Glomerular visceral epithelial cell (primary cell): ENCODE data around the gene LDB2.

Source experiments
- DNase-seq: peaks from one replicate; pipeline ENCODE4 v3.0.0-alpha.2; 2016; ENCODE audit errors: extremely low spot score

The LDB2 gene

DNA sequence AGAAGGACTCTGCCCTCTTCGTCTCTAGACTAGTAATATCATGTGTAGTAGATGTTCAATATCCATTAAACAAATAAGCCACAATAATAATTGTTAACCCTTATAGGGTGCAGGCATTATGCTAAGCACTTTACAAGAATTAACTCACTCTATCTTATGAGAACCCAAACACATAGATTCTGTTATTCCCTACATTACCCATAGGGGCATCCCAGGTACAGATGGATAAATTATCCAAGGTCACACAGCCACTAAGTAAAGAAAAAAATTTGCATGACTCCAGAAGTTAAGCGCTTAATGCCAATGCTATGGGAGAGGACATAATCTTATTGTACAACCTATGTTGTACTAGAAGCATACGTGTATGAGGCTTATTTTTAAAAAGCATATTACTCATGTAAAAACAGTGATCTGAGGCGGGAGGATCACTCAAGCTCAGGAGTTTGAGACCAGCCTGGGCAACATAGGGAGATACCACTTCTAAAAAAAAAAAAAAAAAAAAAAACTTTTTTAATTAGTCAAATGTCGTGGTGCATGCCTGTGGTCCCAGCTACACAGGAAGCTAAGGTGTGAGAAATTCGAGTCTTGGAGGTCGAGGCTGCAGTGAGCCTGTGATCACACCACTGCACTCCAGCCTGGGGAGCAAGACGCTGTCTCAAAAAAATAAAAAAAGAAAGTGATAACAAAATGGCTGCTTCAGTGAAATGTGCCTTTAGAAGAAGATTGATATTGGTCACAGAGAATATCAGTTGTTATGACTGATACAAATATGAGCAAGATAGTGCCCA lies 13.6 kb downstream of the LDB2 start:
- no peak for DNase-seq

DNA sequence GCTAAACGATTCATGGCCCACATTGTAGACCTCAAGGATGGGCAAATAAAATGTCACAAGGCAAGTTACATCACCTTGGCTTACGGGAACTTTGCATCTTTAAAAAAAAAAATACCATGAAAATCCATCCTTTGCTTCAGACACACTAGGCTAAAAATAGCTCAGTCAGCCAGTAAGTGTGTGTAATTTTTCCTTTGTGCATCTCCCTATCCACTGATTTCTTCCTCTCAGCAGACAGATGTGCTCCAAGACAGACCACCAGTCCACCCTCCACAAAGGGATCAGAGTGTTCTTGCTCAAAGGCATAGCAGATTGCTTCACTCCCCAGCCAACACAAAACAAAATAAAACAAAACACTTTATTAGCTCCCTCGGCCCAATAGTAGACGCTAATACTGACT lies 14.6 kb downstream of the LDB2 start:
- no peak for DNase-seq

DNA sequence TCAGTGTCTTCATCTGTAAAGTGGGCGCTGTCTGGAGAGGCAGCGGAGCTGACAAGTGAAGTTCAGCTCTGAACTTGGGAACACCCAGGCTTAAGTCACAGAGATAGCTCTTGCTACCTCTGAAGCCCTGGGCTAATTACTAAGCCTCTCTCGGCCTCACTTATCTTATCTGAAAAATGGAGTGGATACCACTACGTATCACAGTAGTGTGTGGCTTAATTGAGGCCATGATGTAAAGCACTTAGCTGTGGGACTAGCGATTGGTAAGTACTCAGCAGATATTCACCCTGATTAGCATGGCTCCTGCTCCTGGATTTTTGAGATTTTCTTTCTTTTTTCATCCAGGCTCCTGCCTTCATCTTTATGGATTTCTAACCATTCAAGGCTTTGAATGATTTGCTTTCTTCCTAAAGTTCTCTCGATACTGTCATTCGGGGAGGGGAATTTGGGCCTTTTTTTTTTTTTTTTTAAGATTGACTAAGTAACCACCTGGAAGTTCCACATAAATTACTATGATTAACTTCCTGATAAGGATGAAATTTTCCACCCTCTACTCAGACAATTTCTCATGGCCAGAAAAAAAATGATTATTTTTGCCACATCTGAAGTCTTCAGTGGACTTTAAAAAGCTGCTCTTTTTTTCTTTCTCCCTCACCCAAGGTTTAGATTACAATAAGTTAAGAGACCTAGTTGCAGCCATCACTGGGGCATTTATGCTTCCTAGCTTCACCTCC lies 17.1 kb downstream of the LDB2 start:
- DNase-seq: no peak

DNA sequence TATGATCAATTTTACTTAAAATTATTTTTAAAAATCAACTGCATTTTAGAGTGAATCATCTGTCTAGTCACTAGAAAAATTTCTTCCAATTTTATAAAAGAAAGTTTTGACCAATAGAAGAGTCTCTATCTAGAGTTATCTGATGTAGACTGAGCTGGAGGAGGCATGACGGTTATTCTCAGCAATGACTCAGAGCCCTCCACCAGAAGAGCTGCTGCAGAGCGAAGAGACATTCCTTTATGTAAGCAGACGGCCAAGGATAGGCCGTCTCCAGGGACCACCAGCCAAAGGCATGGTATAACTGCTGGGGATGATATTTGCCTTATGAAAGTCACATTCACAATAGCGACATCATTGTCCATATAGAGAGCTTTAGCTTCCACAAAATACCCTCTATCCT lies 23.0 kb downstream of the LDB2 start:
- no peak for DNase-seq

DNA sequence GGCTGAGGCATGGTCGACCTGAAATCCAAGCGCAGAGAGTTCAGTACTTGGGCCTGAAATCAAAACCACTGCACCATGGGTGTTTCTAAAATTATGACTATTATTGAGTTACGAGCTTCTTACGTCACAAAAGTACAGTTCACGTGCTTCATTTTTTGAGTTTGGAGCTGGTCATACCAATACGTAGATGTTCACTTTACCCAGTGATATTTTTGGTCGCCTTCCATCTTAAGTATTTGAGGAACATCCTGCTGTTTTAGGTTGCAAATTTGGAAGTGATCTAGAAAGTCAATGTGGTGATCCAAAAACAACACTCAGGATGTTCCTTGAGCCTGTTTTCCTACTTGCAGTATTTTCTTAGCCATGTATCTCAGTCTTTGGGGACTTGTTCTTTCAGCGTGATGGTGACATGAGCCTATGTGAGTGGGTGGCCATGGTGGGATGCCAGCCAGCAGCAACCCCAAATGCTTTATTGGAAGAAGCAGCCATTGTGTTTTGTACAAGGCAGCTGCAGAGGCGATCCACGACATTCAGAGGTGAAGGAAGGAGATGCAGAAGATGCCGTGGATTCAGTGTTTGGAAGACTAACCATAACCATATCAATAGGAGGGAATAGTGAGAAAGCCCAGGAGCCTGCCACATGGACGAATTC lies 28.7 kb downstream of the LDB2 start:
- no peak for DNase-seq

DNA sequence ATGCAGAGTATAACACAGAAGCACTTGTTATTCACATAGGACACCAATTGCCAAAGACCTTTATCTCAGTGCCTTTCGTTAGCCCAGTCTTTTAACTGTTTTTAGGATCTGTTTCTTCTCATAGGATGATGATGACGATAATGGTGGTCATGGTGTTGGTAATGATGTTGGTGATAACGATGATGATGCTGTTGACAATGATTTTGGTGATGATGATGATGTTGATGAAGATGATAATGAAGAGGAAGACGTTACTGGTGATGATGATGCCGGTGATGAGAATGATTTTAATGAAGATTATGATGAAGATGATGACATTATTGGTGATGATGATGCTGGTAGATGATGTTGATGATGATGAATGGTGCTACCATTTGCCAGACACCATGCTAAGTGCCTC lies 29.8 kb downstream of the LDB2 start:
- no peak for DNase-seq

DNA sequence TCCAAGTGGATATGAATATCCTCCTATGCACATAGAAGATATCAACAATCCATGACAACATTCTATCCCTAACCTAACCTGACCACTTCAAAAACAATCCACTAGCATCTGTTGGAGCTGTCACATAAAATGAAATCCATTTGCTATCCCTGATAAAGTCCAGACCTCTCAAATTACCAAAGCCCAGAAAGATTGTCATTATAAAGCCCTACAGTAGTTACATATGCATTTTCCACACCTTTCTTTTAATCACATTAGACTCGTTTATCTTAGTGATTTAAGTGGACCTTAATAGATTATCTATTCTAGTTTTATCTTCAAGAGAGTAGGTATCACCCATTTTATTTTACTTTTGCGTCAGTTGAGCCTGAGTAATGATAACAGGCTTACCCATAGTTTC lies 30.6 kb downstream of the LDB2 start:
- DNase-seq: no peak

DNA sequence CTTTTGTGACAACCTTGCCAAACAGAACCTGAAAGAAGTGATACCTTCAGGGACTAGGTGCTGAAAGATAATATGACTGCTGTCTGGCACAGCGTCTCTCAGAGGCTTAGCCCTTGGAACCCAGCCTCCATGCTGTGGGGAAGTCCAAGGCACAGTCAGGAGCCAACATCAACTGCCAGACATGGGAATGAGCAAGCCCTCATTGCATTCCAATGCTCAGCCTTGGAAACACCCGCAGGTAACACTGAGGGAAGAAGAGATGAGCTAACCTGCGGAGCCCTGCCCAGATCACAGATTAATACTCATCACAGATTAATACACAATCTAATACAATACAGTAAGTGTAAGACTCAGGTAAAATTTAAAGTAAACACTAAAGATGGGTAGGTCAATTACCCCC lies 31.5 kb downstream of the LDB2 start:
- DNase-seq: no peak

DNA sequence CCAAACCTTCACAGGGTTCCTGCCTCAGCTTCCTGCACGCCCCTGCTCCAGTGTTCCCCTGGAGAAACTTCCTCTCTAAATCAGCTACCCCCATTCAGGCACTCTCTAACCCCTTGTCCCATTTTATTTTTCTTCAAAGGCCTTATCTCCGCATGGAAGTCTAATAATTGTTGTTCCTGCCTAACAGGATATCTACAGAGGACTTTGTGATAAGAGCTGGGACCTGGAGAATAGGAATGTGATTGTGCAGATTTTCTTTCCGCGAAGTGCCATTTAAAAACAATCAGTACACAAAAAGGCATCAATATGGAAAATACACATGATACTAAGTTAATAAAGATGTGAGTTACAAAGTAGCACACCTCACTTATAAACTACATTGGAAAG lies 32.6 kb downstream of the LDB2 start:
- no peak for DNase-seq

DNA sequence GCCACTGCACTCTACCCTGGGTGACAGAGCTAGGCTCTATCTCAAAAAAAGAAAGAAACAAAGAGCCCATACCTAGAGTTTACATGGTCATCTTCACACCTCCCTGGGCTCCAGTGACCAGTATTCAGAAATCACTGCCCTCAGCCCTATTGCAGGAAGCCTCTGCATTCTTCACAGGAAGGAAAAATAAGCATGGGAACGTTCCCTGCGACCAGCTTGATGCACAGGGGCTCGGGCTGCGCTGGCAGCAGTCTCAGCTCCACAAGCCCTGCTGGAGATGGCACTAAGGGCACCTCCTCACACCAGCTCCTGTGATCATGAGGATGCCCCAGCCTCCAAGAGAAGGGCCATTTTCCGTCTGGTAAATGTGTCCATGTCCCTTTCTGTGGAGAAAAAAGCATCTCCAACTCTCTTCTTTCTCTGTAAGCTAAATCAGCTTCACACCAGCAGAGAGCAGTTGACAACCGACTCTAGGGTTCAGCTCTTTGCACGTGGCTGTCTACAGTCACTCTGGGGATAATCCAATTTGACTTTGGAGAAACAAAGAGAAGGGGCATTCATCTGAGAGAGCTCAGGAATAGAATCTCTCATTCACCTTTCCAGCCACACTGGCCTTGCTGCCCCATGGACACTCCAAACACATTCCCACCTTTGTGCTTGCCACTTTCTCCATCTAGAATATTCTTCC lies 33.1 kb downstream of the LDB2 start:
- no peak for DNase-seq

DNA sequence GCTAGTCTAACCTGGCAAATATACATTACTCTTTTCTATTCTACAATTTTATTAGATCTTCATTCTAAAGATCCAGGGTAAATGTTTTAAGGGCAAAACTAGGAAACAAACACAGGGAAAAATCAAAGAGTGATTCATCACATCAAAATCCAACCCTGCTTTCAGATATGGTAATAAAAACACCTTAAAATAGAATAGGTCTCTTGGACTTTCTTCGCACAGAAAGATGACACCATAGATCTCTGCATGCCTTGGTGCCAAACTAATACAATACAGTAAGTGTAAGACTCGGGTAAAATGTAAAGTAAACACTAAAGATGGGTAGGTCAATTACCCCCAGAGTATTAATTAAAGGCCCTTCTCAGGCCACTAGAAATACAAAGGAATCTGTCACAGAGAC lies 34.2 kb downstream of the LDB2 start:
- DNase-seq: no peak

DNA sequence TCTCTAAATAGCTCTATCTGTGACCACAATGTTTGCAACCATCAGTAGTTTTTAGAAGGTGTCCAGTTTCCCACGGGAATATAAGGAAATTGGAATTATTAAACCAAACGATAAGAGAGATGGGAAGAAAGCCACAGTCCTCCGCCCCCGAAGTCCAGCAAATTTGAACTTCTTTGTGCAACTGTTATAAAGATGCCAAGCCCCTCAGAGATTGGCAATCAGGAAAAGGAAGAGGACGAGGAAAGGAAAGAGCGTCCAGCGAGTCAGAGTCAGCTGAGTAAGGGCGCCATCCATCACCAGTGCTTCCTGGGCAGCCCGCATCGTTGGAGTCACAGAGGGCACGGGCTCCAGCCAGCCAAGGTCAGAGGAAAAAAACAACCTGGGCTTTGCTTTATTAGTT lies 35.7 kb downstream of the LDB2 start:
- no peak for DNase-seq

DNA sequence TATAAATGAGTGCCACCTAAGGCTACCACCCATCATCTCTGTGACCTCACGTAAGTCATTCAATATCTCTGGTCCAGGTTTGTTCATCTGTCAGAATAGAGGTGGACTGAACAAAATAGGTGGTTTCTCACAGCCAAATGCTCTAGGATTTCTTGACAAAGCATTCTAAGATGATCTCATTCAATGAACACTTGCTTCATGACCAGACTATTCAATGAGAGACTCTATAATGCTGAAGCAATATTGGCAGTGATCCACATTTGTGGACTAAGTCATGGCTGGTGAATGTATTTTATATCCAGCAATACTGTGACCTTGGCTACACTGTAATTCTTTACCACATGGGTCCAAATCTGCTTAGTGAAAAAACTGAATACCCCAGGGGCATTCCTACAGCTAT lies 37.9 kb downstream of the LDB2 start:
- DNase-seq: no peak

DNA sequence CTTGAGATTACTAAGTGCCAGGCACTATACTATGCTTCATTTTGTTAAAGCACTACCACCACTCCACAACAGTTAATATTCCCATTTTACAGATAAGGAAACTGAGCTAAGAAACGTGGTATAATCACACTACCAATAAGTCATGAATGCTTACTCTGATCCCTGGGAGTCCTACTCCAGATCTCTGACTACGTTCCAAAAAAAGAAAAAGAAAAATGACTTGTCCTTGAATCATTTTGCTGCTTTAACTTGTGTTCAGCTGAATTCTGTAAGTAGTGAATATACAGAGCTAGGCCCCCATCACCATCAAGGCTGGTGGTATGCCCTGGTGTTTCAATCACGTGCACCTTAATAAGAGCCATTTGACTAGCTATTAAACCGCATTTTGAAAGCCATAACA lies 39.4 kb downstream of the LDB2 start:
- DNase-seq: no peak

DNA sequence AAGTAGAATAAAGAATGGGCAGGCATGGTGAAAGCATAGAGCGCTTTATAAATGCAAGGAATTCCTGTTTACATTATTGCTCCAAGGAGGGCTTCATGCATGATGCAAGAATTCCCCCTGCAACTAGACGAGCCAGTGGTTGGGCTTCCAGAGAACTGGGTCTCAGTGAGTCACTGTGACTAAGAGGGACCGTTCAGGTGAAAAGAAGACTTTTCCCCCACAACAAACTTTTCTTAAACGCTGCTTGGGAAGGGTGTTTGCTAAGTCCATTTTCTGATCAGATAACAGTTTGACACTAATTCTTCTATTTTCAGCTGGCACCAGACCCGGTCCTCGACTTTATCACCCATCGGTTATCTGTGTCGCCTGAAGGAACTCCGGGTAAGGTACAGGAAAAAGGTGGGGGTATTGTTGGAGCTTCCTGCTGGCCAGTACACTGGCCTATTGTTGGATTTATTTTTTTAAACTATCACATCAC lies 40.1 kb downstream of the LDB2 start:
- DNase-seq: no peak

DNA sequence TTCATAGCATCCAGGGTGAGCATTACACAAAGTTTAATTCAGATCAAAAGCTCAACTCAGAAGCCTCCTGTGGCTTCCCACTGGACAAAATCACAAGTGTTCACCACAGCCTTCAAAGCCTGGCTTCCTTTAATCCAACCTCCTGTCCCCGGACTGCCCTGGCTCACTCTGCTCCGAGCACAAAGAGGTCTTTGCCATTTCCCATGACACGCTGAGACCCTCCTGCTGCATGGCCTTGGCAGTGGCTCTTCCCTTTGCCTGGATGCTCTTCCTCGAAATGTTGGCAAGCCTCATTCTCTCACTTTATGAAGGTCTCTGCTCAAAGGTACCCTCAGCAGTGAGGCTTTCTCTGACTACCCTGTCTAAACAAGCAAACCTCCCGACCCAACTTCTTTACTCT lies 41.0 kb downstream of the LDB2 start:
- no peak for DNase-seq

DNA sequence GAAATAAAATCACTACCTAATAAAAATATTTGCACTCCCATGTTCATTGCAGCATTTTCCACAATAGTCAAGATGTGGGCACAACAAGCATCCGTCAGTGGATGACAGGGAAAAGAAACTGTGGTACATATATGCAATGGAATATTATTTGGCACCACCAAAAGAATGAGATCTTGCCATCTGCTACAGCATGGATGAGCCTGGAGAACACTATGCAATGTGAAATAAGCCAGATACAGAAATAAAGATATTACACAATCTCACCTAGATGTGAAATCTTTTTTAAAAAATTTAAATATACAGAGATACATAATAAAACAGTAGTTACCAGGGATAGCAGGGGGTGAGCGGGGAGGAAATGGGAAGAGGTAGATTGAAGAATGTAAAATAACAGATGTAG lies 44.8 kb downstream of the LDB2 start:
- DNase-seq: no peak

DNA sequence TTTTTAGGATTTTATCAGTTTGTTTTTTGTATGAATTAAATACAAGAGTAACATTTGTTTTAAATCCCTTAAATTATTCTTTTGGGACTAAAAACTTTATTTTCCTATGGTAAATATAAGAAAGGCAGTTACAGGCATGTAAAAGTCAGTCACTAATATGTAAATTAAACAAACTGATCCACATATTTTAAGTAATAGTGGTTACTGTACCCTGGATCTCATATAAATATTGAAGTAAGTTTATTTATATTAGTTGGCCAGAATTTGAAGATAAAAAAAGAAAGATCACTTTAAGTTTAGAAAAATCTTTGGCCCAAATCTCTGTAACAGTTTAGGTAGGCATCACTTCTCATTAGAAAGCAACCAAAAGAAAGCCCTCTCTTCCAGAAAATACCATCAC lies 45.8 kb downstream of the LDB2 start:
- DNase-seq: no peak

DNA sequence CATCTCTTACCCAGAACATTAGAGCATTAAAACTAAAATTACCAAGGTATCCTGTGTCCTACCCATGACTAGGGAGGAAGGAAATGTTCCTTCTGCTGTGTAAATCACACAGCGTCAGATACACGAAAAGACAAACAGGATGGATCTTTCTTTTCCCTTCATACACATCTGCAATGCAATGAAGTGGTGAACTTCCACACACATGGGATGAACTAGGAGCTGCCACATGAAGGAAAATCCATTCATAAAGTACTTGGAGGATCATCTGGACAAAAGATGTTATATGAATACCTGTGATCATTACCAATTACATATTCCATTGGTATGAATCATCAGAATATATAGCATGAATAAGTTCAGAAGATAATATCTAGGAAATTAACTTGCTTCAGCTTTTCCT lies 46.2 kb downstream of the LDB2 start:
- DNase-seq: no peak

DNA sequence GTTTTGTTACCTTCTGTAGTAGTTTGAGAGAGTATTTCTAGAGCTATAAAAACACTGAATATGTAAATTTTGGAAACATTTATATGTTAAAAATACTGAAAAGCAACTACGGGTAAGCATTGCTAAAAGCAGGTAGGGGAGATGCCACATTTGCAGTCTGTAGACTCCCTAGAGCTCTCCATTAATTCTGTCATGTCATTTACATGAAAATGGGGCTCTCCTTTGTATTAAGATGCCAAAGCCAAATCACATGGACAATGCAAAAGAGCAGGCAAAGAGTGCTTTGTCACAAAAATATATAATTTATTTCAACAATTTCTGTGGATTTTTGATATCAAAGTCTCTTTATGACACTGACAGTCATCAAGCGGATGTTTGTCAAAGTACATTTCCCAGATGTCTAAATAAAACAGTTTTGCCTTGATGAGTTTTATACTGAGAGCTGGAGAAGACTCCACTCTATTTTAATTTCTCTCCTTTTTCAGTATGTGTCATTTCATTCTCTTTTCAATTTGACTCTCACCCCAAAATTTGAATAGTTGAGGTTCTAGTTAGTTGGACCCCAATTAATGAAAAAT lies 51.8 kb downstream of the LDB2 start:
- no peak for DNase-seq

DNA sequence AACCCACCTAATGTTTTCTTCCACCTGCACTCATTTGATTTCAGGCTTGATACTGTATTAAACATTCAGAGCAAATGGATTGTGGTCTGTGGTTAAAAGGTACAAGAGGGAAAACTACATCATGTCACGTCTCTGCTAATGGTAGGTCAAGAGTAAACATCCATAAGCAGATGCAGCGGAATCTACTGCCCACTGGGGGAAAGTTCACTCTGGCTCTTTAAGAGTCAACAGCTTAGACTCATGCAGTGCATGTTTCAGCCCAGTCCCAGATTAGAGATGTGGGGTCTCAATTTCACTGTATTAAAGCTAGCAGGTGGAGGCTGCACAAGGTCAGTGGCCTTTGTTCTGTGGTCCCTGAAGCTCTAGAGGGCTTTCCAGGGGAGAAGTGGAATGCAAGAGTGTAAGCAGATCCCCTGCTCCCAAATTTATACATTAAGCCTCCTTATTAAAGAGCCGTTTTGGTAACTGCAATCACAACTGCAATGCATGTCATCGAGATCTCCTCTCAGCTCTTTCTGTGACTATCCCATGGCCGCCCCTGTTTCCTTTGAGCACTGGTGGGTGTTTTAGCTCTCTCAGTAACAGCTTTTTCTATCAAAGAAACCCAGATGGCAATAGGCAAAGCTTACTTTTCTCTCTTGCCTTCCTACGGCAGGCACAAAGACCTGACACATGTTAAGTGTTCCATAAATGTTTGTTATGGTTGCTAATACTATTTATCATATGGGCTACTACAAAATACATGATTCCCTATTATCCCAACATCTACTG lies 53.4 kb downstream of the LDB2 start:
- no peak for DNase-seq
